ENCODE measurements around the gene GNB1.

Gene GNB1

DNA sequence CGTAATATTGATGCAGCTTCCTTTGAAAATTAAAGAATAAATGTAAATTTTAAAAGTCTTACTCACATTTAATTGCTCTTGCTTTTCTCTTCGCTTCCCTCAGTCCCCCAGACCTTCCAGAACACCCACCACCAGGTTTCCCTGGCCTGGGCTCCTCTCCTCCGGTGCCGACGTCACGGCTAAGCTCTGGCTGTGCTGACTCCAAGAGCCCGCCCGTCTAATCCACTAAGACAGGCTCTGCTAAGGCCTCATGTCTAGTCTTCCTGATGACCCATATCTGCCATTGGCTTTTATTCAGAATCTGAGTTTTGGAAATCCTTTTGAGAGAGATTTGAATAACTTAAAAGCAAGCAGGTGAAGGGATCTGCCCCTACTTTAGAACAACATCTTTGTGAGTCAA is 58.7 kb downstream of the GNB1 start:
- no peak for TF ChIP-seq ZNF274 (IDR thresholded peaks at IDR 0.05; ENCODE audit: low read depth, low read length)
- H3K4me3 ChIP-seq (ENCODE audit: low read length) = no peak overlapping the region

DNA sequence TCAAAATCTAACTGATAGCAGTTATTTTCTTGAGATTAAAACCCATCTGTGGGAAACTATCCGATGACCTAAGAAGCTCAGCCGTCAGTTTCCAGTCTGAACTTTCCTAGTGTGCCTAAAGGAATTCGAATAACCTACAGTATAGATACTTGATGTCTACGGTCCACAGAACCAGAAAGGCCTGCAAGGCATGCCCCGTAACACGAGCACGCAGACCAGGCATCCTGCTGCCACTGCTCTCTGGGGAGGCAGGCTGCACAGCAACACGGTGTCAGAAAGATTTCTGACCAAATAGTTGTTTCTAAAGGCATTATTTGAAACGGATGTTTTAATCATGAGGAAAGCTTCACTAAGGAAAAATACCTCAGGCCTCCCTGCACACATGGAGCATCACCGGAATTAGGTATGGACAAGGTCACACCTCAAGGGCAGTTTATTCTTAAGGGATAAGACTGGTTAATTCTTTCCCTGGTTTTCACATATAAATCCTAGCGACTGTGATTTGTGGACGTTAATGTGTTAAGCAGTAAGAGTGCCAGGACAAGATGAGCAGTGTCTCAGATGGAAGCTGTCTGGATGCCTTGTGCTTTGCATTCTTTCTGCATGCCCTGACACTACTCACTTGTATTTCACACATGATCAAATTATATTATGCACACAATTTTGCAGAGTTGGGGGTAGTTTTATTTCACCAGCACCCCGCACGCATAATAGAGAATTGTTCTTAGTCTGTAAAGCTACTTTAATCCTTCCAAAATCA is 63.6 kb downstream of the GNB1 start:
- TF ChIP-seq ZNF274 (IDR thresholded peaks at IDR 0.05; ENCODE audit: low read depth, low read length) = no peak
- H3K4me3 ChIP-seq (ENCODE audit: low read length) = no peak overlapping the region

DNA sequence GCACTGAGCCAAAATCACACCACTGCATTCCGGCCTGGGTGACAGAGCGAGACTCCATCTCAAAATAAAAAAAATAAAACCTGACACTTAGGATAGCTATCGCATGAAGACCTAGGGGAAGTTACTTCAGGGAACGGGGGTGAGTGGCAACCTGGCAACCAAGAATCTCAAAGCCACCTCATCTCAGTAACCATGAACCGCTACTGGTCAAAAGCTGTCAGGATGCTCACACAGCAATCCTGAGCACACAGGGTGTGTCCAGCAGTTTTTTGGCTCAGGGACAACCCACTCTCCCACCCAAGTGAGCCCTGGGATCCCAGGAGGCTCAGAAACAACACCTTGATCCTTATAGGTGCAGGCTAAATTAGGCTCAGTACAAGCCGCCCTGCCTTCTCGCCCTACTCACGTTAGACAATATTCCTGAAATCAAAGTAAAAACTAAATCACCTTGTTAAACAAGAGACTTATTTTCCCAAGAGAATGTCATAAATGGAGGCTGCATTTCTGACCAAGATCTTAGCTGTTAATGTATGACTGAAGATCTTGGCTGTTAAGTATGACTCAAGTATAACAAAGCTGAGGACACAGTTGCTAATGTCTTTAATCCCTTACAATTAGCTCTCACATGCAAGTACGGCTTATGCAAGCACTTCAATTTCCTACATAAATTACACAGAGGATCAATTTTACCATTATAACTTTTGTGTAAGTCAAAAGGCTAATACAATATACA is 64.4 kb downstream of the GNB1 start:
- TF ChIP-seq ZNF274 (IDR thresholded peaks at IDR 0.05; ENCODE audit: low read depth, low read length) = no peak

GRCh38 chr1:1825217-1825616 is 65.7 kb downstream of the GNB1 start:
- H3K4me3 ChIP-seq (ENCODE audit: low read length) = no peak overlapping the region
- TF ChIP-seq ZNF274 (IDR thresholded peaks at IDR 0.05; ENCODE audit: low read depth, low read length) = no peak

More for the DNA sequence above, 64.4 kb downstream of the GNB1 start:
- no peak overlapping the region for H3K4me3 ChIP-seq (ENCODE audit: low read length)

DNA sequence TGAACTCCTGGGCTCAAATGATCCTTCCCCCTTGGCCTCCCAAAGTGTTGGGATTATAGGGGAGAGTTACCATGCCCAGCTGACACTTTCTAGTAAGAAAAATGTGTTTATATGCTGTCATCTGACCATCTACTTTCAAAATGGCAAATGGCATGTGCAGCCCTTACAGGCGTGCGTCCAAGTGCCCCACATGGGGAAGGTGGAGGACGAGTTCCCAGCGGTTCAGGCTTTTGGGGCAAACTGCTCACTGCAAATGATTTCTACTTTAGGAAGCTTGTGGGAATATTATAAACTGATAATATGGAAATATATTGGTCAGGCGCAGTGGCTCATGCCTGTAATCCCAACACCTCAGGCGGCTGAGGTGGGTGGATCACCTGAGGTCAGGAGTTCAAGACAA is 71.1 kb downstream of the GNB1 start:
- H3K4me3 ChIP-seq (ENCODE audit: low read length) = no peak overlapping the region
- TF ChIP-seq ZNF274 (IDR thresholded peaks at IDR 0.05; ENCODE audit: low read depth, low read length) = no peak

DNA sequence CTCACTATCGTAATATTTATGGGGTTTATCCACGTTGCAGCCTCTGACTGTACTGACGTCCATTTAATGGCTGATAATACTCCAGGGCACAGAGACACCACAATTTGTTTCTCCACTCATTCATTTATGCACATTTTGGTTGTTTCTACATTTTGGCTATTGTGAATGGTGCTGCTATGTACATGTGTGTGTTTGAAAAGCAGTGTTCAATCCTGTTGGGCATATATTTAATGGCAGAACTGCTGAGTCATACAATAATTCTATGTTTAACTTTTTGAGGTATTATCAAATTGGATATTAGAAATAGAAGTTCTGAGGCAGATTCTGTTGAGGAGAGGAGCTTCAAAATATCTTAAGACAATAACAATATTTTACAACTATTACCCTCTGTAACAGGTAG is 73.7 kb downstream of the GNB1 start:
- no peak overlapping the region for H3K4me3 ChIP-seq (ENCODE audit: low read length)
- no peak for TF ChIP-seq ZNF274 (IDR thresholded peaks at IDR 0.05; ENCODE audit: low read depth, low read length)

DNA sequence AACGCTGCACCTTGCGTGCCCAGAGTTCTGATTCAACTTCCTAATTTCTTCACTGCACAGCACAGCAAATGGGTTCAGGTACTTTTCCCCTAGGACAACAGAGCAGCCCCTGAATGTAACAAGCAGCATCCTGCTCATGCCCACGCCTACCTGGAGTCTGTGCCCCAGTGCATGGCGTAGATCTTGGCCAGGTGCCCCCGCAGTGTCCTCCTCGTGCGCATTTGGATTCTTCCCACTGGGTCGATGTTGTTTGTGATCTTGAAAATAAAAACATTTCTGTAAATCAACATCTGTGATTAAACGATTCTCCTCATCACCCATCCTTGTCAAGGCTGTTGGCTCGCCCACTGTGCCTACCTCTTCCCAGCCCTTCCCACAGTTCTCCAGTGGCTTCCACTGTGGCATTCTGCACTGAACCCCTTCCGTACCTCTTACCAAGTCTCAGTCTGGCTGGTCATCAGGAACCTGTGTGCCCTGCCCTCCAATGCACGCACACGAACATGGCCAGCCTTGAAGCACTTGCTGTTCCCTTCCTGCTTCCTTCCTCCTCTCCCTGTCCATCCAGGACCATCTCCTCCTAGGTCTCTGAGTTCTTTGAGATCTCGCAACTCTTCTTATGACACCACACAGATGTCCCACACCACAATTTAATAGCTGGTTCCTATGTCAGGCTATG is 75.1 kb downstream of the GNB1 start:
- no peak for TF ChIP-seq ZNF274 (IDR thresholded peaks at IDR 0.05; ENCODE audit: low read depth, low read length)

DNA sequence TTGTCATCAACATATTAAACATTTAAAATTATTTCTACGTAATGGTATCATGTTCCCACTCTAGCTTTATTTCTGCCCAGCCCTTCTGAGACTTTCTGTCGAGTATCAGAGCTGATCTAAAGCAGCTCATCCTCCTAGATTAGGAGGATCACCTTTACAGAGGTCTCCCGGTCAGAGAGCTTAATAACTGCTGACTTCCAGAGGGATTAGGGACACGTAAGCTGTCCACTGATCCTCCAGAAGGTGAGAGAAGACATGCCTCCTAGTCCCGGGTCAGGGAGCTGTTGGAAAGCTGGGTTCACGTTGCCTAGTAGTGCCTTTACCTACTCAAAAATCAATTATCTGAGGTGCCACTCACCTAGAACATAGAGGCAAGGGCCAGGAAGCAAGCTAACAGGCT is 81.4 kb downstream of the GNB1 start:
- no peak for TF ChIP-seq ZNF274 (IDR thresholded peaks at IDR 0.05; ENCODE audit: low read depth, low read length)
- H3K4me3 ChIP-seq (ENCODE audit: low read length) = no peak overlapping the region

More for the DNA sequence above, 75.1 kb downstream of the GNB1 start:
- no peak overlapping the region for H3K4me3 ChIP-seq (ENCODE audit: low read length)

GRCh38 chr1:1808206-1808605 is 82.7 kb downstream of the GNB1 start:
- TF ChIP-seq ZNF274 (IDR thresholded peaks at IDR 0.05; ENCODE audit: low read depth, low read length) = no peak
- no peak overlapping the region for H3K4me3 ChIP-seq (ENCODE audit: low read length)

DNA sequence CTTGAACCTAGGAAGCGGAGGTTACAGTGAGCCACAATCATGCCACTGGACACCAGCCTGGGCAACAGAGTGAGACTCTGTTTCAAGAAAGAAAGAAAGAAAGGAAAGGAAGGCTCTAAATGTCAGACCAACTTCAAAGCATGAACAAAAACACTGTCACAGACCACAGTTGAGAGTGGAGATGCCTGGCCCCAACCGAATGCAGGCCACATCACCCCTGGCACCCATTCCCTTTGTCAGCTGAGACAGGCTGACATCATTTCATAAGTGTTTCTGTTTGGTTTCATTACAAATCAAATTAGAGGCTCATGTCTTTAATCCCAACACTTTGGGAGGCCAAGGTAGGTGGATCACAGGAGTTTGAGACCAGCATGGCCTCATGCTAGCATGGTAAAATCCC is 84.0 kb downstream of the GNB1 start:
- H3K4me3 ChIP-seq (ENCODE audit: low read length) = no peak overlapping the region
- no peak for TF ChIP-seq ZNF274 (IDR thresholded peaks at IDR 0.05; ENCODE audit: low read depth, low read length)

DNA sequence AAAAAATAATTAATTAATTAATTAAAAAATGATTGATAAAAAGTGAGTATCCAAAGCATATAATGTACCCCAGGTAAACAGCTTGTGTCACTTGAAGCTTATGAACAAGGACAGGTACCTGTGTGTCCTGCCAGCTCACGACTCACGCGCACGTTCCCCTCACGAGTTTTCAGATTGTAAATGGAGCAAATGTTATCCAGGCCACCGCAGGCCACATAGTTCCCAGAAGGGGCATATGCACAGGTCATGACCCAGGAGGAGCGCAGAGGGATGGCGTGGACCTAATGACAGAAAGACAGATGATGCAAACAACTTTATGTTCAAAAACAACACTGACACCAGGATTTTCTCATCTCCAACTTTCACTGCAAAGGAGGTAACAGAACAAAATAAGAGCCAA is 86.6 kb downstream of the GNB1 start:
- no peak overlapping the region for H3K4me3 ChIP-seq (ENCODE audit: low read length)
- no peak for TF ChIP-seq ZNF274 (IDR thresholded peaks at IDR 0.05; ENCODE audit: low read depth, low read length)

- no peak overlapping the region for H3K4me3 ChIP-seq (ENCODE audit: low read length)
- TF ChIP-seq ZNF274 (IDR thresholded peaks at IDR 0.05; ENCODE audit: low read depth, low read length) = no peak
These were observed 88.0 kb downstream of the GNB1 start for GRCh38 chr1:1802871-1803270.

GRCh38 chr1:1799716-1800115 is 91.2 kb downstream of the GNB1 start:
- no peak overlapping the region for H3K4me3 ChIP-seq (ENCODE audit: low read length)
- no peak for TF ChIP-seq ZNF274 (IDR thresholded peaks at IDR 0.05; ENCODE audit: low read depth, low read length)

DNA sequence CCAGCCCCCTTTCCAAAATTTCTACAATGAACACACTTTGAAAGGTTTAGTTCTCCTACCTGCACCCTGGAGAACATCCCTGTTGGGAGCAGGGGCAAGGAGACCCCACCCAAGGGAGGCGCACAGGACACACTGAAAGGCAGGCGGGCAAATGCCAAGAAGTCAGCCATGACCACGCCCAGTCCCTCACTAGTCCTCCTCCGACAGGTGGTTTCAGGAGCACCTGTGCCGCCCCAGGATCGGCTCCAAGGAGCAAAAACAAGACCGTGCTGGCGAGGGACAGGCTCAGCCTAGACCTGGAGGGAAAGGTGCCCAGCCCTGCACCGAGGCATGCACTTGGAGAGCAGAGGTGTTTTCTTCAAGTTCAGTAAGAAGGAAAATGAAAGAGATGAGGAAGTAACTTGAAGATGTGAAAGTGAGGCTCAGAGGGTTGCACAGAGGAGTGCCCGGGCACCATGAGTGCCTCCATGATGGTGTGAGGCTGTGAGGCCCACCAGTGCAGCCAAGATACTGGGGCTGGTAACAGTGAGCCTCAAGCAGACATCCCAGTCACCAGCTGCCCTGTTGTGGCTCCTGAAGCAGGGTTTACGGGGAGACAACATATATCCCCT is 93.1 kb downstream of the GNB1 start:
- no peak for TF ChIP-seq ZNF274 (IDR thresholded peaks at IDR 0.05; ENCODE audit: low read depth, low read length)
- no peak overlapping the region for H3K4me3 ChIP-seq (ENCODE audit: low read length)

Data from GM08714 (cell line).